NCI-H146 (cell line): ENCODE measurements around the gene MAPK6.
"Not testable (repeated sequence)": the region's sequence is repeated elsewhere in the genome, so short reads cannot be mapped to it uniquely, and the experiment has no call there.

Experiments
- DNase-seq: peaks from one replicate; lab custom pipeline; 2025; lab: John Stamatoyannopoulos, UW

MAPK6 gene

GRCh38 chr15:52018693-52019393 lies at the start of gene MAPK6:
MAPK6 (plus strand) TSS chr15:52019219; CDS start chr15:52046461, 27,242 bp downstream.
- peak; percentile 82 for DNase-seq

GRCh38 chr15:51969728-51970127 lies 49.3 kb upstream of the MAPK6 start:
- DNase-seq = no peak

GRCh38 chr15:51970132-51970817 lies 48.7 kb upstream of the MAPK6 start:
- peak; percentile 6 for DNase-seq

DNA sequence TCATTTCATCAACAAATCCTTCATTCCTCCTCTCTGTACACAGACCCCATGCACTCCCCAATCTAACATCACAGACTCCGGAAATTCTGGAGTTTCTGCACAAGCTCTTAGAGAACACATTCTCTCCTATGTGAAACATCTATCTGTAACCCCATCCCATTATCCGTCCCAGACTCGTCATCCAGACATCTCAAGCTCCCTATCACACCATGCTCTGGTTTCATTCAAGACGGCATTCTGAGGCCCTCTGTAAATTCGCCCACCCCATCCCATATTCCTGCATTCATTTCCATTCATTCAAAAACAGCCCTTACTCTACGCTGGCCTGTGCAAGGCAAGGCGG lies 48.0 kb upstream of the MAPK6 start:
- DNase-seq = no peak

- peak; percentile 95 for DNase-seq
Observed at GRCh38 chr15:51971375-51972133, 47.5 kb upstream of the MAPK6 start, which contains the start of gene LEO1. LEO1 (minus strand) TSS chr15:51971778; CDS start chr15:51971745, 33 bp downstream.

DNA sequence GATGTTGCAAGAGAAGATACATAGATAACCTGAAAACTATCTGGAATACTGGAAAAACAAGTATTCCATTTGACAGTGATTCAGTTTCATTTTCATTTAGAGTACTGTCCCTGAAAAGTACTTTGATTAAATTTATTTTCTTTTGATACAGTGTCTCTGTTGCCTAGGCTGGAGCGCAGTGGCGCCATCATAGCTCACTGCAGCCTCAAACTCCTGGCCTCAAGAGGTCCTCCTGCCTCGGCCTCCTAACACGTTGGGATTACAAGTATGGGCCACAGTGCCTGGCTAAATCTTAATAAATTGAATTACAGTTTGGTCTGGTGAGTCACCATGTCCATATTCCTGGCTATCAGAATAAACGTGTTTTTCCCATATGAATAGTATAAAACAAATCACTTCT lies 45.8 kb upstream of the MAPK6 start:
- no peak for DNase-seq

- DNase-seq = no peak
Observed at GRCh38 chr15:51973775-51974174, 45.2 kb upstream of the MAPK6 start.

DNA sequence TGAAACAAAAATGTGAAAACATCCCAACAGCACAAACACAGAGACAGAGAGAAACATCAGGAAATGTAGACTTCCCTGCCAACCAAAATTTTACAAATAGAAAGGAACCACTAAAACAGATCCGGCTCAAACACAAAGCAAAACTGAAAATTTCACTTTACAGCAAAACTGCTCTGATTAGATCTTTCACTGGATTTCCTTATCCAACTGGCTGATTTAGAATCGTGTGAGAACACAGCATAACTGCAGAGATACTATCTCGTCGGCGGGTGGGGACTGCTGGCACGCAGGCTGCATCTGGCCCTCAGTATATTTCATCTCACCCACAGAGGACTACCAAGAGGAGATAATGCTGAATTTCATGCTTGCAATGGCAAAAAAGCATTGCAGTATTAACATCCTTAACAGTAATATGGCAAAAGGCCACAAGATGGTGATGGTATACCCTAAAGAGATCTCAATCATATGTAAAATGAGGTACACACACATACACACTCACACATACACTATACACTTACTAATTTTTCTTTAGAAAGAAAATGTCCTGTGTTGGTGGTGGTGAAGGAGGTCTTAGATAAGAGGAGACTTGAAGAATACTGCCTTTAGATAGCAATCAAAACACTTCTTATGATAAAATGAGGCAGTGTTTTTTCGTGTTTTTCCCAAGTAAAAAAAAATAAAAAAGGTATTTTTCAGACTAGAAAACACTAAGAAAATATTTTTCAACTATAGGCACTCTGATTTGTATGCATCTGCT lies 36.8 kb upstream of the MAPK6 start:
- peak; percentile 37 for DNase-seq

DNA sequence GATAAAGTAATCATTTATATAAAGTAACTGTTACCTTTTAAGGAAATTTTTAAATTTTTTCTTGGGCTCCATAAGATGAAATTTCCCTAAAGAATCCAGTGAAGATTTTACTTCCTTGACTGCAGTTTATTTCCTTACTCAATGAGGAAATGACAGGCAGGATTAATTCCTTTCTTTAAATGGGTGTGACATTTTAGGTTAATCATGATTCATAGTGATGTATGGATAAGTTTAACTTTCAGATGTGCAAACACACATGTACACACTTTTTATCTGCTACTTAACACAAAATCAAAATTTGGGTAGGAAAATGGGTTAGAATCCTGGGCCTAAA lies 36.3 kb upstream of the MAPK6 start:
- no peak for DNase-seq

DNA sequence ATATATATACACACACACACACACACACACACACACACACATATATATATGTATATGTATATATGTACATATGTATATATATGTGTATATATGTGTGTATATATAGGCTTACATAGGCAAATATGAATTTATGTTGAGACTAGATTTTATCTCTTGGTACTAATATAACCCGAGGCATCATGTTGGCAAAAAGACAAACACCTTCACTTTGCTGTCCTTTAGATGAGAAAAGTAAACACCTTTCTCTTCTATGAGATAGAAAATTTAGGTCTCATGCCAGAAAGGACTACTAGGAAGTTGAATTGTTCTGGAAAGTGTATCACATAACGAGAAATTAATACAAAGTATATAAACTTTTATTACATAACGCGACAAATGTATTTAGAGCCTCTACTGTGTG lies 27.9 kb upstream of the MAPK6 start:
- no peak for DNase-seq

DNA sequence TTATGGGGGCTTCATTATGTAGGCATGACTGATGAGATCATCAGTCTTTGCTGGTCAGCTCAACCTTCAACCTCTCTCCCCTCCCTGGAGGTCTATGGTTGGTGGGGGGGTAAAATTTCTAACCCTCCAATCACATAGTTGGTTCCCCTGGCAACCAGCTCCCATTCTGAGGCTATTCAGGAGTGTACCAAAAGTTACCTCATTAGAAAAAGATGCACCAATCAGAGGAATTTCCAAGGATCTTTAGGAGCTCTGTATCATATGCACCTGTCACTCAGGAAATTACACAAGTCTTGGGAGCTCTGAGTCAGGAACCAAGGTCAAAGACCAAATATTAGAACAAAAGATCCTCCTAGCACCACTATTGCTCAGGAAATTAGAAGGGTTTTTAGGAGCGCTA lies 26.1 kb upstream of the MAPK6 start:
- DNase-seq = no peak

DNA sequence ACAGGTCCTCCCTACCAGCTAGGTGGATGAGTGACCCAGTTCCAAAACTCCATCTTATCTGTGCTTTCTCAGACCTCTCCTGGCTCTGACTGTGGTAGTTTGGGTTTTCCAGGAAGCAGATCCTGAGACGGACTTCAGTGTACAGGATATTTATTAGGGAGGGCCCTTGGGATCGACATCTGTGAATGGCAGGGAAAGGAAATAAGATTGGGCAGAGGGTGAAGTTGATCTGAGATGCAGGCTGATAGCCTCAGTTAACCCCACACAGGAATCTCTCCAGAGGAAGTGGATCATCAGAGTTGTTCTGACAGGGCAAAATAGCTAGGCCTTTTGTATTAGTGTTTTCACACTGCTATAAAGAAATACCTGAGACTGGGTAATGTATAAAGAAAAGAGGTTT lies 16.7 kb upstream of the MAPK6 start:
- no peak for DNase-seq

DNA sequence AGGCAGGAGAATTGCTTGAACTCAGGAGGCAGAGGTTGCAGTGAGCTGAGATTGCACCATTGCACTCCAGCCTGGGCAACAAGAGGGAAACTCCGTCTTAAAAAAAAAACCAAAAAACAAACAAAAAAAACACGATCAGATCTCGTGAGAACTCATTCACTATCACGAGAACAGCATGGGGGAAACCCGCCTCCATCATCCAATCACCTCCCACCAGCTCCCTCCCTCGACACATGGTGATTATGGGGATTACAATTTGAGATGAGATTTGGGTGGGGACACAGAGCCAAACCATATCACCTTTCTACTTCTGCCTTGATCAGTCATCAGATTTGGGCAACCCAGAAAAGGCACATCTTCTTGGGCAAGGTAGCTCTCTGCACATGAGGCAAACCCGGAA lies 15.9 kb upstream of the MAPK6 start:
- DNase-seq = not testable (repeated sequence)

- DNase-seq = no peak
Observed at GRCh38 chr15:52003710-52004109, 15.3 kb upstream of the MAPK6 start.

GRCh38 chr15:52004806-52005205 lies 14.2 kb upstream of the MAPK6 start:
- DNase-seq = no peak

DNA sequence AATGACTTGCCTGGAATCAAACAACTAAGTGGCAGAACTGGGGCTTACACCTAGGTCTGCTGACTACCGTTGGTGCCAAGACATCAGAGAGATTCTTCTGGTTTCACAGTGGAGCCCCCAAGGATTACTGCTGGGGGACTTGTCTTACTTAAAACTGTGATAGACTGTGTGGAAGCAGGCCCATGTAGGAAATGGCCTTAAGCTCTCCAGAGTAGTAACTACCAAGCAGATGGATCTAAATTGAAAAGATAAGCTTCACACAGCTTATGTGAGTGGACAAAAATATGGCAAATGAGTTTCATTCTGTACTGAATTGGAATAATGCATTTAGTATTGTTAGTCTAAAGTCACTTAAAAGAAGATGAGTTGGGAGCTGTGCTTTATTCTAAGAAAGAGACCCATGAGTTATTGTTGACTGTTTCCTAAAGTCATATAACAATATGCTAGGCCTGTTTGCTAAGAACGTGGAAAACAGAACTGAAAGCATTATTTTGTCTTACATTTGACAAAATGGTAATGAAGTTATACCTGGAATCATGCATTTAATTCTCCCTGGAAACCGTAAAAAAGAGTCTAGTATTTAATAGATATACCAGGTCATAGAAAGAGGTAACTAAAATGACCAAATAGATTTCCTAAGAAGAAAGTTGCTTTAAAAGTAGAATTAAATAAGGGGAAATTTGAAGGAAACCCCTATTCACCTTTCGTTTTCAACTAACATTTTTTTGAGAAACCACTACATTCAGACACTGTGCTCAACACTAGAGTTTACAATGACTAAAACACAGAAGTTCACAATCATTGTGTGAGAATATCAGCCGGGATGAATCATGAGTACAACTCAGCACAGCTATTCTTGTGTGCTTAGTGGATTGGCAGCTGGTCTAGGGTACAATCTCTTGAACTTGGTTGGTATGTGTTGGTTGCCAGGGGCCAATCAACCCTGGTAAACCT lies 13.0 kb upstream of the MAPK6 start:
- DNase-seq = no peak

- DNase-seq = no peak
Observed at GRCh38 chr15:52006702-52007340, 12.2 kb upstream of the MAPK6 start.

DNA sequence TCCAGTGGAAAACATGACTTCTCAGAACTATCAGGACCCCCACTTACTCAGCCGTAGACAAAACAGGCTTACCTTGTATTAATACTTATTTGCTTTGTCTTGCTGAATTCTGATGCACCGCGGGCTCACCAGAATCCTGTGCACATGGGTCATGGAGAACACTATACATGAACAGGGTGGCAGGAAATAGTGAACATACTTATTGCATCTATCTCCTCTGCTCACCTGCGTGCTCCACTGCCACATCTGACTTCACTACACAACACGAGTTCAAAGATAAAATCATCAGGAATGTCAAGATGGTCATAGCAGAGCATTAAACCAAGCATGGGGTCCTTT lies 10.7 kb upstream of the MAPK6 start:
- DNase-seq = no peak

DNA sequence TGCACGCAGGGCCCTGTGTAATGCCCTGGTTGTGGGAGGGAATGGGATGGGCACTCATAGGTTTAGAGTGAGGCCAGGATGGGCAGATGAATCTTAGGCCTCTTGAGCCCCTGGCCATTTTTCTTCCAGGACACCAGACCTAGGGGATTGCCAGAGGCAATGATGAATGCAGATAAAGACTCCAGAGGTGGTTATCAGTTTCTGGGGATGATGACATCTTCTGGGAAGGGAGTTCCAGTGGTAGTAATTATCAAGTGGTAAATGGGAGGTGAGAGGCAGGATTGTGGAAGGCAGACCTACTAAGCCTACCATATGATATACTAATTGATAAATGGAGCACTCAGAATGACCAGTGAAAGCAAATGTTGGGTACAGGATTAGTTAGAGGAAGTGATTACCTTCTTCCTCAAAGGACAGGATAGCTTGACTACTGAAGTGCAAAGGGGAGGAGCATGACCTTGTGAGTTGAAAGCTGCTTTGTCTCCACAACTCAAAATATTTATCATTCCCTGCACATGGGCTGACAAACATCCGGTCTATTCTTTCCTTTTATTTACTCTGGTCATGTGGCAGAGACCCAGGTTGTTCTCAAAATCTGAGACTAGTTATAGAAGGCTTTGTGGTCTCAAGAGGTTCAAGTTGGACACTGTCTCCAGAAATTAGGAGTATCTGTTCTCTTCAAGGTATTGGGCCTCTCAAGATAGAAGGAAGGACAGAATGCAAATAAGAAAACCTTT lies 10.2 kb upstream of the MAPK6 start:
- DNase-seq = peak; percentile 64
